MM.1S (cell line): ENCODE measurements around the gene PPP2R3B.

Experiments used
- DNase-seq: peaks from one replicate; pipeline ENCODE4 v3.0.0-alpha.2; 2015
- H2AFZ ChIP-seq: fragments of 300-600 bp; sonication (generic); 2 replicates; pipeline ENCODE4 v1.6.0; 2016; ENCODE audit warnings: antibody characterized with exemption, low read length
- H3F3A ChIP-seq: fragments of 300-600 bp; sonication (generic); 2 replicates; pipeline ENCODE4 v1.6.1; 2016; ENCODE audit warnings: mild to moderate bottlenecking, antibody characterized with exemption, low read length, moderate library complexity, mixed read lengths; ENCODE audit not compliant: insufficient read depth
- H3K27ac ChIP-seq: fragments of 300-600 bp; sonication (generic); 2 replicates; pipeline ENCODE4 v1.5.1; 2016; ENCODE audit warnings: mild to moderate bottlenecking, low read length
- H3K27me3 ChIP-seq: fragments of 300-600 bp; sonication (generic); replicated peaks from 2 replicates; pipeline ENCODE4 v1.6.0; 2016; ENCODE audit warnings: low read length; ENCODE audit not compliant: insufficient read depth
- H3K36me3 ChIP-seq: fragments of 300-600 bp; sonication (generic); replicated peaks from 2 replicates; pipeline ENCODE4 v1.6.1; 2016; ENCODE audit warnings: mild to moderate bottlenecking, low read length, mixed read lengths; ENCODE audit not compliant: insufficient read depth
- H3K4me1 ChIP-seq: fragments of 300-600 bp; sonication (generic); 2 replicates; pipeline ENCODE4 v1.6.1; 2016; ENCODE audit warnings: low read length, mixed read lengths
- H3K4me2 ChIP-seq: fragments of 300-600 bp; sonication (generic); 2 replicates; pipeline ENCODE4 v1.6.0; 2016; ENCODE audit warnings: low read depth, low read length
- H3K4me3 ChIP-seq: fragments of 300-600 bp; sonication (generic); 2 replicates; pipeline ENCODE4 v1.5.1; 2016; ENCODE audit warnings: low read length, mixed read lengths
- H3K79me2 ChIP-seq: fragments of 300-600 bp; sonication (generic); 2 replicates; pipeline ENCODE4 v1.6.1; 2016; ENCODE audit warnings: mixed run types, low read length, mixed read lengths
- H3K9ac ChIP-seq: fragments of 300-600 bp; sonication (generic); 2 replicates; pipeline ENCODE4 v1.6.1; 2016; ENCODE audit warnings: low read length, mixed read lengths
- H3K9me2 ChIP-seq: fragments of 300-600 bp; sonication (generic); replicated peaks from 2 replicates; pipeline ENCODE4 v1.6.1; 2016; ENCODE audit warnings: mild to moderate bottlenecking, low read length, mixed read lengths; ENCODE audit not compliant: insufficient read depth
- H3K9me3 ChIP-seq: fragments of 300-600 bp; sonication (generic); replicated peaks from 2 replicates; pipeline ENCODE4 v1.6.1; 2016; ENCODE audit warnings: mild to moderate bottlenecking, low read length, mixed read lengths; ENCODE audit not compliant: insufficient read depth
- H4K20me1 ChIP-seq: fragments of 300-600 bp; sonication (generic); 2 replicates; pipeline ENCODE4 v1.6.1; 2016; ENCODE audit warnings: mild to moderate bottlenecking, low read length, moderate library complexity, mixed read lengths; ENCODE audit not compliant: insufficient read depth
- EZH2 ChIP-seq: fragments of 300-600 bp; sonication (generic); optimal IDR thresholded peaks from 2 replicates; pipeline ENCODE3; 2017; ENCODE audit warnings: low read depth, mild to moderate bottlenecking, antibody characterized with exemption, low read length, mixed read lengths
- EZH2phosphoT487 ChIP-seq: fragments of 300-600 bp; sonication (generic); IDR thresholded peaks from 2 replicates; pipeline ENCODE4 v1.6.1; 2018; ENCODE audit warnings: antibody characterized with exemption, low read length
- TF ChIP-seq, protein P1 (sequence below): fragments of 300-600 bp; sonication (generic); IDR thresholded peaks from 2 replicates; pipeline ENCODE4 v1.5.1; 2016; ENCODE audit warnings: antibody characterized with exemption, low read length, mixed read lengths

PPP2R3B gene

DNA sequence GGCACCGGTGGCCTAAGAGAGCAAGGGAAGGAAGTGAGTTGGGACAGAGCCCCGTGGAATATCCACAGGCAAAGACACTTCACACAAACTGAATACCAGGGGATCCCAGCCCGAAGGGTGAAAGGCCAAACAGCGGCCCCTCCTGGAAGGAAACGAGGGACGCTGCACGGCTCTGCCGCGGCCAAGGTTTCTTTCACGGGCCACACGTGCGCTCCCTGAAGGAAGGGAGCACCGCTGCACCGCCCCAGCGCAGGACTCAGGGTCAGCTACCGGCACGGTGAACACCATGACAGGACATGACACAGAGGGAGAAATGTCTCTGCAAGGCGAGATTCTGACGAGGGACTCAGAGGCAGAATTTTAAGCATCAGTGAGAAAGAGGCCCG lies 36.6 kb downstream of the PPP2R3B start:
- Histone ChIP-seq H3K4me1 (no peaks in the 10 kb centered on the region), H4K20me1 (no peaks in the 10 kb centered on the region), H3K9ac (no peak overlapping the region), H3F3A (no peaks in the 10 kb centered on the region), H3K79me2 (no peaks in the 10 kb centered on the region), H3K4me3 (no peak overlapping the region), H3K36me3 (no peaks in the 10 kb centered on the region), H2AFZ (no peak overlapping the region), H3K27ac (no peak overlapping the region), H3K4me2 (no peak overlapping the region), H3K27me3 (no peaks in the 10 kb centered on the region), H3K9me3 (no peaks in the 10 kb centered on the region), H3K9me2 (no peaks in the 10 kb centered on the region)
- TF ChIP-seq EZH2 (no peak), EZH2phosphoT487 (no peak)
- TF ChIP-seq, protein P1, sequence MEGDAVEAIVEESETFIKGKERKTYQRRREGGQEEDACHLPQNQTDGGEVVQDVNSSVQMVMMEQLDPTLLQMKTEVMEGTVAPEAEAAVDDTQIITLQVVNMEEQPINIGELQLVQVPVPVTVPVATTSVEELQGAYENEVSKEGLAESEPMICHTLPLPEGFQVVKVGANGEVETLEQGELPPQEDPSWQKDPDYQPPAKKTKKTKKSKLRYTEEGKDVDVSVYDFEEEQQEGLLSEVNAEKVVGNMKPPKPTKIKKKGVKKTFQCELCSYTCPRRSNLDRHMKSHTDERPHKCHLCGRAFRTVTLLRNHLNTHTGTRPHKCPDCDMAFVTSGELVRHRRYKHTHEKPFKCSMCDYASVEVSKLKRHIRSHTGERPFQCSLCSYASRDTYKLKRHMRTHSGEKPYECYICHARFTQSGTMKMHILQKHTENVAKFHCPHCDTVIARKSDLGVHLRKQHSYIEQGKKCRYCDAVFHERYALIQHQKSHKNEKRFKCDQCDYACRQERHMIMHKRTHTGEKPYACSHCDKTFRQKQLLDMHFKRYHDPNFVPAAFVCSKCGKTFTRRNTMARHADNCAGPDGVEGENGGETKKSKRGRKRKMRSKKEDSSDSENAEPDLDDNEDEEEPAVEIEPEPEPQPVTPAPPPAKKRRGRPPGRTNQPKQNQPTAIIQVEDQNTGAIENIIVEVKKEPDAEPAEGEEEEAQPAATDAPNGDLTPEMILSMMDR: no peak
- DNase-seq: no peak

DNA sequence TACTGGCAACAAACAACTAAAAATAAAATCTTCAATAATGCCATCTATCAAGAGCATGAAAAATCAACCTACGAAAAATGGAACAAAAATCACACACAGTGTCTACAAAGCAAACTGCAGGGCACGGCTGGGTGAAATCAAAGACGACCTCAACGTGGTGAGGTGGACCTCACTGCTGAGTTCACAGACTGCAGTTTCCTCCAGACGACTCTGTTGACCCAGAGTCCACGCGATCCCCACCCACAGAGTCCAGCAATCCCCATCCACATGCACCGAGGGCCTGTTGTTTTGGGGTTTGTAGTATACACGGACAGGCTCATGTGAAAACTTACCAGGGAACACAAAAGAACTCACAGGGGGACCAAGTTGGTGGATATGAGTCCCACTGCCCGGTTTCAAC lies 37.0 kb downstream of the PPP2R3B start:
- H3F3A ChIP-seq: no peaks in the 10 kb centered on the region
- no peak overlapping the region for H3K4me2 ChIP-seq
- no peak overlapping the region for H3K9ac ChIP-seq
- H3K4me3 ChIP-seq: no peak overlapping the region
- no peaks in the 10 kb centered on the region for H3K4me1 ChIP-seq
- TF ChIP-seq EZH2phosphoT487: no peak
- no peak for TF ChIP-seq EZH2
- TF ChIP-seq, protein P1: no peak
- H3K9me2 ChIP-seq: no peaks in the 10 kb centered on the region
- H4K20me1 ChIP-seq: no peaks in the 10 kb centered on the region
- H3K27me3 ChIP-seq: no peaks in the 10 kb centered on the region
- DNase-seq: no peak
- no peaks in the 10 kb centered on the region for H3K79me2 ChIP-seq
- H3K36me3 ChIP-seq: no peaks in the 10 kb centered on the region
- H3K9me3 ChIP-seq: no peaks in the 10 kb centered on the region
- no peak overlapping the region for H3K27ac ChIP-seq
- H2AFZ ChIP-seq: no peak overlapping the region

DNA sequence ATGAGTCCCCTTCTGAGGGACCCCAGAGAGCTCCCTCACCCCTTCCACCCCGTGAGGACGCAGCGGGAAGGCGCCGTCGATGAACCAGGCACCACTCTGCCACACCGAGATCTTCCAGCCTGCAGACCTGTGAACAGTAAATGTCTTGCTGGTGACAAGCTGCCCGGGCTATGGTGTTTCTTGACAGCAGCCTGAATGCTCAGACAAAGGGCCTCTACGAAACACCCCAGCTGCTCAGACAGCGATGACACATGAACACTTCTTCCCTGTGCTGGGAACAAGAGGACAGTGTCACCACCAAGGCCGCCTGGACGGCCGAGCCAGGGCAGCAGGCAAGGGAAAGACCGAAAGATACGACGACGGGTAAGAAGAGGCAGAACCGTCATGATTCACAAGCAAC lies 37.5 kb downstream of the PPP2R3B start:
- H2AFZ ChIP-seq: no peak overlapping the region
- H3F3A ChIP-seq: no peaks in the 10 kb centered on the region

More for the DNA sequence above, 37.5 kb downstream of the PPP2R3B start:
- Histone ChIP-seq H3K4me3 (no peak overlapping the region), H3K9ac (no peak overlapping the region), H4K20me1 (no peaks in the 10 kb centered on the region), H3K79me2 (no peaks in the 10 kb centered on the region), H3K27ac (no peak overlapping the region), H3K4me1 (no peaks in the 10 kb centered on the region), H3K27me3 (no peaks in the 10 kb centered on the region), H3K9me2 (no peaks in the 10 kb centered on the region), H3K9me3 (no peaks in the 10 kb centered on the region), H3K4me2 (no peak overlapping the region), H3K36me3 (no peaks in the 10 kb centered on the region)
- no peak for DNase-seq
- TF ChIP-seq EZH2 (no peak), EZH2phosphoT487 (no peak)
- TF ChIP-seq, protein P1: no peak
